ENCODE data around the gene ATXN3L.

- TF ChIP-seq NRF1 (IDR thresholded peaks at IDR 0.05; ENCODE audit: low read depth, low read length) (no peak), CTCF (IDR thresholded peaks at IDR 0.05) (no peak), TCF12 (IDR thresholded peaks at IDR 0.05) (no peak), EZH2phosphoT487 (IDR thresholded peaks at IDR 0.05; ENCODE audit: borderline replicate concordance, low read depth) (no peak), GATA2 (CRISPR knock-in tag; IDR thresholded peaks at IDR 0.05) (no peak)
Observed at GRCh38 chrX:13285229-13285628, 34.6 kb downstream of the ATXN3L start.

Data from SK-N-SH (cell line).